Tibial nerve (tissue), 4 donors: Measurements from ENCODE around the gene TAS2R1. TPM values are rescaled to one million over a fixed set of nuclear protein-coding genes. Genes with fewer than 3 reads are reported as not detected.

Experiments used
- DNase-seq, 2 donors: peaks; one replicate each; pipeline ENCODE4 v3.0.0-alpha.2; 2019; ENCODE audit warnings: low spot score in 2 of 2
- H3K27ac ChIP-seq, 4 donors: fragments of 200-600 bp; sonication (generic) in 3 of 4; one replicate each; pipeline ENCODE4 v1.5.1; 2017 to 2019; ENCODE audit warnings: mild to moderate bottlenecking in 1 of 4
- H3K27me3 ChIP-seq, 2 donors: fragments of 200-600 bp; sonication (generic) in 1 of 2; one replicate each; pipeline versions ENCODE4 v1.5.1 to v1.6.0; 2017 to 2019
- H3K36me3 ChIP-seq, 3 donors: fragments of 200-600 bp; sonication (generic); one replicate each; pipeline ENCODE4 v1.5.1; 2018 to 2019
- H3K4me1 ChIP-seq, 4 donors: fragments of 200-600 bp; sonication (generic) in 3 of 4; one replicate each; pipeline ENCODE4 v1.5.1; 2017 to 2019
- H3K4me3 ChIP-seq, 4 donors: fragments of 200-600 bp; sonication (generic) in 3 of 4; one replicate each; pipeline ENCODE4 v1.5.1; 2017 to 2019; ENCODE audit warnings: mild to moderate bottlenecking in 1 of 4, moderate library complexity in 1 of 4
- H3K9me3 ChIP-seq, 4 donors: fragments of 200-600 bp; sonication (generic) in 3 of 4; one replicate each; pipeline ENCODE4 v1.5.1; 2017 to 2019
- CTCF ChIP-seq, 5 experiments: fragments of 200-600 bp in 3 of 5; fragments of 450-650 bp in 2 of 5; sonication (generic) in 3 of 5; IDR thresholded peaks; one replicate each; pipeline ENCODE4 v1.5.1; 2016 to 2019; ENCODE audit warnings: antibody characterized with exemption in 5 of 5, mild to moderate bottlenecking in 3 of 5, moderate library complexity in 2 of 5
- EP300 ChIP-seq, 2 donors: sonication (generic); formaldehyde crosslinking; IDR thresholded peaks; one replicate each; pipeline ENCODE4 v1.6.1; 2017; ENCODE audit warnings: antibody characterized with exemption in 2 of 2, mild to moderate bottlenecking in 1 of 2
- POLR2A ChIP-seq, 2 donors: fragments of 450-650 bp; IDR thresholded peaks; one replicate each; pipeline ENCODE4 v1.6.1; 2017; ENCODE audit warnings: antibody characterized with exemption in 2 of 2, mild to moderate bottlenecking in 2 of 2, moderate library complexity in 2 of 2
- WGBS, 2 donors: methylation state at CpG; one replicate each; pipeline ENCODE4 v1.1.5; 2018; 5-methylcytosine and 5-hydroxymethylcytosine counted together
- total RNA-seq, 4 donors: library from RNA; depleted of rRNA; stranded (reverse); fragments of >200 nt; gene quantifications; one replicate each; pipeline ENCODE4 v1.1.0, GENCODE V29; 2016

The TAS2R1 gene
- total RNA-seq, 4 donors from 2014 or later = not detected

GRCh38 chr5:9658706-9659105 lies 28.6 kb upstream of the TAS2R1 start:
- 64% methylated on average over 2 of the region's 2 CpGs for WGBS, 2 donors
- H3K4me3 ChIP-seq = no peak overlapping the region
- H3K9me3 ChIP-seq = peaks cover 0 to 6% (median 0%) of the 10 kb centered on the region in 4 donors
- no peak for DNase-seq
- H3K36me3 ChIP-seq = no peaks in the 10 kb centered on the region
- no peaks in the 10 kb centered on the region for H3K27me3 ChIP-seq
- H3K27ac ChIP-seq = no peak overlapping the region
- no peak for TF ChIP-seq POLR2A (IDR thresholded peaks at IDR 0.05)
- no peak for TF ChIP-seq CTCF (IDR thresholded peaks at IDR 0.05)
- no peak for TF ChIP-seq EP300 (IDR thresholded peaks at IDR 0.05)
- H3K4me1 ChIP-seq = no peaks in the 10 kb centered on the region

- no peaks in the 10 kb centered on the region for H3K36me3 ChIP-seq
- no peak for TF ChIP-seq POLR2A (IDR thresholded peaks at IDR 0.05)
- no peak for TF ChIP-seq CTCF (IDR thresholded peaks at IDR 0.05)
- TF ChIP-seq EP300 (IDR thresholded peaks at IDR 0.05) = no peak
- 76 to 94% methylated on average over 1 of the region's 1 CpG for WGBS, 2 donors
- peaks cover 0 to 6% (median 0%) of the 10 kb centered on the region in 4 donors for H3K9me3 ChIP-seq
- no peaks in the 10 kb centered on the region for H3K4me1 ChIP-seq
- no peaks in the 10 kb centered on the region for H3K27me3 ChIP-seq
- DNase-seq = no peak
- H3K4me3 ChIP-seq = no peak overlapping the region
- H3K27ac ChIP-seq = no peak overlapping the region
Observed at GRCh38 chr5:9657819-9658218, 27.7 kb upstream of the TAS2R1 start.

- Histone ChIP-seq H3K27ac (no peak overlapping the region), H3K36me3 (no peaks in the 10 kb centered on the region), H3K27me3 (no peaks in the 10 kb centered on the region), H3K9me3 (peaks cover 0 to 4% (median 0%) of the 10 kb centered on the region in 4 donors), H3K4me3 (no peak overlapping the region), H3K4me1 (no peaks in the 10 kb centered on the region)
- no peak for DNase-seq
- no peak for TF ChIP-seq CTCF (IDR thresholded peaks at IDR 0.05)
- no peak for TF ChIP-seq EP300 (IDR thresholded peaks at IDR 0.05)
- no peak for TF ChIP-seq POLR2A (IDR thresholded peaks at IDR 0.05)
- 81 to 96% methylated on average over 1 of the region's 1 CpG for WGBS, 2 donors
Observed at GRCh38 chr5:9655641-9656040, 25.5 kb upstream of the TAS2R1 start.

- Histone ChIP-seq H3K36me3 (no peaks in the 10 kb centered on the region), H3K27me3 (no peaks in the 10 kb centered on the region), H3K9me3 (no peaks in the 10 kb centered on the region), H3K4me1 (no peaks in the 10 kb centered on the region), H3K4me3 (no peak overlapping the region), H3K27ac (no peak overlapping the region)
- no peak for TF ChIP-seq EP300 (IDR thresholded peaks at IDR 0.05)
- no peak for TF ChIP-seq POLR2A (IDR thresholded peaks at IDR 0.05)
- no peak for DNase-seq
Observed at GRCh38 chr5:9654886-9655285, 24.7 kb upstream of the TAS2R1 start.

- Histone ChIP-seq H3K27me3 (no peaks in the 10 kb centered on the region), H3K4me1 (no peaks in the 10 kb centered on the region), H3K4me3 (no peak overlapping the region), H3K27ac (no peak overlapping the region), H3K36me3 (no peaks in the 10 kb centered on the region), H3K9me3 (no peaks in the 10 kb centered on the region)
- WGBS, 2 donors = 59 to 65% methylated on average over 2 of the region's 2 CpGs
- DNase-seq = no peak
- TF ChIP-seq CTCF (IDR thresholded peaks at IDR 0.05) (no peak), EP300 (IDR thresholded peaks at IDR 0.05) (no peak), POLR2A (IDR thresholded peaks at IDR 0.05) (no peak)
Observed at GRCh38 chr5:9653811-9654210, 23.7 kb upstream of the TAS2R1 start.

- no peak overlapping the region for H3K27ac ChIP-seq
- TF ChIP-seq POLR2A (IDR thresholded peaks at IDR 0.05) (no peak), EP300 (IDR thresholded peaks at IDR 0.05) (no peak), CTCF (IDR thresholded peaks at IDR 0.05) (no peak)
- 83 to 87% methylated on average over 7 of the region's 7 CpGs for WGBS, 2 donors
- H3K4me3 ChIP-seq = no peak overlapping the region
- H3K27me3 ChIP-seq = no peaks in the 10 kb centered on the region
- DNase-seq = no peak
- H3K36me3 ChIP-seq = no peaks in the 10 kb centered on the region
- H3K4me1 ChIP-seq = no peaks in the 10 kb centered on the region
- no peaks in the 10 kb centered on the region for H3K9me3 ChIP-seq
Observed at GRCh38 chr5:9653061-9653460, 22.9 kb upstream of the TAS2R1 start.
